Astrocyte (in vitro differentiated cells and primary cell): ENCODE measurements around the gene NPTX1.

Experiments
- CTCF ChIP-seq: IDR thresholded peaks from 2 replicates; pipeline ENCODE4 v1.5.1; 2011; ENCODE audit warnings: low read depth, mild to moderate bottlenecking, inconsistent platforms, low read length, moderate library complexity; ENCODE audit not compliant: insufficient read depth
- EZH2 ChIP-seq: IDR thresholded peaks from 2 replicates; pipeline ENCODE4 v1.6.1; 2012; ENCODE audit warnings: mild to moderate bottlenecking, low read length, inconsistent platforms; ENCODE audit not compliant: insufficient read depth

- TF ChIP-seq EZH2 (no peak), CTCF (no peak)
Observed at GRCh38 chr17:80453126-80453997, 23.0 kb downstream of the NPTX1 start.
